G401.6 (cell line): Measurements from ENCODE around the gene SLC35F3.

Source experiments
- FAIRE-seq: peaks from 2 replicates; lab custom pipeline; 2012; peaks lifted over from hg19 to GRCh38; lab: Jason Lieb, UNC

Gene SLC35F3

DNA sequence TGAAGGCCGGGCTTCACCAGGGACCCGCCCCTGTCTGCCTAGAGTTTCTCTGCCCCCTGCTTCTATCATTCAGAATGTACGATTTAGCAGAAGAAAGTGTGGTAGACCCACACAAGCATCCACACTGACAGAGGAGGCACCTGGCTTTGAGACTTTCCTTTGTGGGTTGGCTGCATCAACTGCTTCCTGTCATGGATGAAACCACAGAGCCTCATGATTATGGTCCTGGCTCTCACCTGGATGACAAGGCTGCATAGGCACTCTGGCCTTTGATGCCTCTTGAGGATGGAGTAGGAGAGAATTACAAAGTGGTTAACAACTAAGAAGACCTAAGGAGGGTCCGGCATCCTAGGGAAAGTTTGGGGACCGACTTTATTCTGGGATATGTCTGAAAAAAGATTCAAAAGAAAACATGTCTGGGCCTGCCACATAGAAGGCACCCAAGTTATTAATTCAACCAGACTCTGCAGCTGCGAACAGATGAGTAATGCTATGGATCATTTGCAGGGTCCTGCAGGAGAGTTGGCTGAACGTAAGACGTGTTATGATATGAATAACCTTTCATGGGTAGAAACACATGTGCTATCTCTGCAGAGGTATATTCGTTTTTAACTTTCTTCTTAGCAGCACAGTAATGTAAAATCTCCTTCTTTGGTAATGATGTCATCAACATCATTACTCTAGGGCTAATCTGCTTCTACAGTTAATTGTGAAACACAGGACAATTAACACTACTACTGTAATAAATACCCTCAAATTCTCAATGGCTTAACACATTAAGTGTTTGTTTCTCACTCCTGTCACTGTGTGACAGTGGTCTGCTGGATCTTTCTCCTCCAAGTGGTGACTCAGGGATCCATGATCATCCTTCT is 136.2 kb downstream of the SLC35F3 start:
- no peak for FAIRE-seq

- no peak for FAIRE-seq
Observed at GRCh38 chr1:234044079-234044478, 139.6 kb downstream of the SLC35F3 start.

DNA sequence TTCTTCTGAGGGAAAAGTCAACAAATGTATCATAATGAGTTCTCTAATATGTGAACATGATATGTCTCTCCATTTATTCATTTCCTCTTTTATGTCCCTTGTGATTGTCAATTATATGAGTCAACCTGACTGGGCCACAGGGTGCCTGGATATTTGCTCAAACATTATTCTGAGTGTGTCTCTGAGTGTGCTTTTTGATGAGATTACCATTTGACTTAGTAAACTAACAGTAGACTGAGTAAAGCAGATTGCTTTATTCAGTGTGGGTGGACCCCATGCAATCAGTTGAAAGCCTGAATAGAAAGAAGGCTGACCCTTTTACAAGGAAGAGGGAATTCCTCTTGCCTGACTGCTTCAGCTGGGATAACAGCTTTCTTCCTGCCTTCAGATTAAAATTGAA is 142.6 kb downstream of the SLC35F3 start:
- FAIRE-seq = no peak

DNA sequence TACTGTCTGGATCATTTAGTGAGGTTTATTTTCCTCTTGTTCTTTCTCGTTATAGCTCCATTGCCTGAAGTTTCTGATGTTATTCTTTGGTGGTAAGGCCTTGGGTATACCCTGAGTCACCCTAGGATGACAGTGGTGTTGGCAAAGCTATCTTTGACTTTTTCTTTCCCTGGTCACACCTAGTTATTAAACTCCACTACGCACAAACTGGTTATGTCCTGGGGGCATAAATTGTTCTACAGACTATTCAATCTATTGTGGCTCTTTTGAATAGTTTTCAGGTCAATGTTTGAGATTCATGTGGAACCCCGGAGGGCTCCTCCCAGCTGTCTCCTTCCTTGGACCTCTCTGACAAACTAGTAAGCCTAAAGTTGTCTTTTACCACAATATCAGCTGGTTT is 157.7 kb downstream of the SLC35F3 start:
- FAIRE-seq = no peak

GRCh38 chr1:234065794-234066447 is 161.4 kb downstream of the SLC35F3 start:
- FAIRE-seq = no peak

DNA sequence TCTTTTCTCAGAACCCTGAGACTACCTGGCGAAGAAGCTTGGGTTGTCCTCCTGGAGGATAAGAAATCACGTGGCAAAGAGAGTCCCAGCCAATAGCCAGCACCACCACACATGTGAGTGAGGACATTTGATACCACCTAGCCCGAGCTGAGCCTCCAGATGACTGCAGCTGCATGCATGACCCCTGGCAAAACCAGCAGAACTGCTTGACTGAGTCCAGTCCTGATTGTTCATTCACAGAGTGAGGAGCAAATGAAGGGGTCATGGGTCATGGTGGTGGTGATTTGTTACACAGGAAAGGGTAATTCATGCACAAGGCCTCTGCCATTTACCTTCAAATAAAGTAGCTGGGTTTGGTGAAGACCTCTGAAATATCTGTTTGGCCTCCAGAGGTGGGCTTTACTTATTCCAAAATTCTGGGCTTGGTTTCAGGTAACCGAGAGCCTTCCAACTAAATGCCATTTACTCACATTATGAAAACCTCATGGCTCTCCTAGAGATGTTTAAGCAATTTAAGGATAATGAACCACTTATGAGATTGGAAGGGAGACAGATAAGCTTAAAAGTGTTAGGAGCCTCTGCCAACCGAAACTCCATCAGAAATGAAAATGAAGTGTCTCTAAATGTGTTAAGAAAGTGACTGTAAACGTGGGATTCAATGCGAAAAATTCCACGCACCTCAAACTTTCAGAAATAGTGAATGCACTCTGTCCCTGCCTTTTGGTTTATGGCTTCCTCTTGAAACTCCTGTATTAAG is 163.3 kb downstream of the SLC35F3 start:
- no peak for FAIRE-seq

- FAIRE-seq = no peak
Observed at GRCh38 chr1:234069760-234070159, 165.3 kb downstream of the SLC35F3 start.

DNA sequence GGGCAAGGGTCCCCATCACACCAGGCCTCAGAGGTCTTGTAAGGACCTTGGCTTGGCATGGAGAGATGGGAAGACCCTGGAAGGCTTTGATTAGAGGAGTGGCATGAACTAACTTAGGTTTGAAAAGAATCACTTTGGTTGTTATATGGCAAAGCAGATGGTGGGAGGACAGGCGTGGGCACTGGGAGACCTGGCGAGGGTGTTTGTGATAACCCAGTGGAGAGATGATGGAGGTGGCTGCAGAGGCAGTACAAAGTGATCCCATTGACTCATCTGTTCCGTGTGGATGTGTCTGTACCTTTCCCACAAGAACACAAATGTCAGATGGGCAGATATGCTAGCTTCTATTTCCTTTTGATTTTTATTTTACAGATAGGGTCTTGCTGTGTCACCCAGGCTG is 168.3 kb downstream of the SLC35F3 start:
- no peak for FAIRE-seq

GRCh38 chr1:234078143-234078542 is 173.7 kb downstream of the SLC35F3 start:
- FAIRE-seq = no peak

DNA sequence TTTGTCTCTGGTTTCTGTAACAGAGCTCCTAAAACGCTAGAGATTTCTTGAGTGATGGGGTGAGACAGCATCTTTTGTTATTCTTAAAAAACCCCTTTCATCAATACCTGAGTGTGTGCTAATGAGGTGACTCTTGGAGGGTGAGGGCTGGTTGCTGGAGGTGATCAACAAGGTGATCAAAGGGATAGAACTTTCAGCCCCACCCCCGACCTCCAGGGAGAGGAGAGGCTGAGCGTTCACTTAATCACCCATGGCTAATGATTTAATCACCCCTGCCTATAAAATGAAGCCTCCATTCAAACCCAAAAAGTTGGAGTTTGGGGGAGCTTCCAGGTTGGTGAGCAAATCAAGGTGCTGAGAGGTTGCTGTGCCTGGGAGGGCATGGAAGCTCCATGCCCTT is 175.4 kb downstream of the SLC35F3 start:
- no peak for FAIRE-seq

- no peak for FAIRE-seq
Observed at GRCh38 chr1:234083460-234083859, 179.0 kb downstream of the SLC35F3 start.

DNA sequence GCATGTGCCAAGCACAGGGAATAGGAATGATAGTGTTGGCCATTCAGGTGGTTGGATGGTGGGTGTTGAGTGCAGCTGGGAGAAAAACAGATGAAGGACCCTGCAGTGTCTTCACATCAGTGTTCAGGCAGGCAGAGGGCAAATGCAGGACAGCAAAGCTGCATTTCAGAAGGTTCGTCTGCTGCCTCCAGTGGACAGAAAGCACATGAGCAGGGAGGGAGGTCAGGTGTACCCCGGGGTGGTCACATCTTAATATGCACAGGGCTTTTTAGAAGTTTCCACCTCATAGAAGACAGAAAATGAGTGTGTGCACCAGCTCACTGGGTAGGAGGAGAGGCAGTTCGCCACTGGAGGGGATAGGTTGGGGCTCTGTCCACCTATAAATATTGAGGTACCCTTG is 184.9 kb downstream of the SLC35F3 start:
- no peak for FAIRE-seq

DNA sequence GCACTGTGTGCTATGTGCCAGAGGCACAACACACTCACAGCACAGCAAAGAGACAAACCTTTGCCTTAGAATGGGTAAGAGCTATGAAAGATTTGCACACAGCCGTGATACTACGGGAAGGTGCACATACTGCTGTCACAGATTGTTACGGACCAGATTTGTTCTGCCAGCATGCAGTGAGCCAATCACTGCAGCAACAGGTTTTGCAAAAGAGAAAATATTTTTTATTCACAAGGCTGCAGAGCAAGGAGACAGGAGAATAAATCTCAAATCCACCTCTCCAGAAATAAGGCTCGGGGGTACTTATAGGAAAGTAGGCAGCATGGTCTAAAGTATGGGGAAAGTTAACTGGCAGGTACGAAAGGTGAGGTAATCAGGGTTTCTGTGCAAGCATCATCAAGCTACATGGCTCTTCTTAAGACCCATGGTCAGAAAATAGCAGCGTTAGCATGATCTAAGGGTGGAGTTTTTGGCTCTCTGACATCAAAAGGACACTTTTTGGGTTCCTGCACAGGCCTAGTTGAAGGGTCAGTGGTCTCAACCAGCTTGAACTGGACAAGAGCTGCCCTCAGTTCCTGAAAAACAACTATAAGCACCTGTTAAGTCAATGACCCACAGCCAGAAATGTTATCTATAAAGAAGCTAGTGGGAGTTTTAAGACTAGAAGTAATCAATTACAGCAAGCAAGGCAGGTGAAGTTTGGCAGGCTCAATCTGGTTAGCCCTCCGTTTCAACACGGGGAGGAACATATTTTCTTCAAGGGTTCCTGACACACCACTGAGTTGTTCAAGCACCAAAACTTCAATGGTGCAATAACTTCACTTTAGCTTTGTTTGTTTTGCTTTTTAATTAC is 186.0 kb downstream of the SLC35F3 start:
- no peak for FAIRE-seq

GRCh38 chr1:234091065-234091401 is 186.6 kb downstream of the SLC35F3 start:
- FAIRE-seq = no peak

- FAIRE-seq = no peak
Observed at GRCh38 chr1:234091876-234092275, 187.4 kb downstream of the SLC35F3 start.

- FAIRE-seq = no peak
Observed at GRCh38 chr1:234093107-234093506, 188.6 kb downstream of the SLC35F3 start.

DNA sequence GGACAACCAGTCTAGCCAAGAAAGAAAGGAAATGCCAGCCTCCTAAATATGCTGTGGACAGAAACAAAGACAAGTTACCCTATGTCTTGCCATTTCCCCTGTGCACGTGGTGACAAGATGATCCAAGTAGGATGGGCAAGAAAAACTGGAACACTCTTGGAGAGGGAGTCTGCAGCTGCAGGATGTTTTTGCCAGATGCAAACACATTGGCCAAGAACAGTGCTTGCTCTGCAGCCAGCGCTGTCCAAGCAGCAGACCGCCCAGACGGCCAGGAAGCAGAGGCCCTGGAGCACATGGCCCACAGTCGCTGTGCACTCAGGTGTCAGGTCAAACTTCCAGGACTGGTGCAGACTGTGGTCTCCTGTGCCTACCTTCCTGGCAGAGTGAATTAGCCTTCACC is 189.3 kb downstream of the SLC35F3 start:
- FAIRE-seq = no peak

DNA sequence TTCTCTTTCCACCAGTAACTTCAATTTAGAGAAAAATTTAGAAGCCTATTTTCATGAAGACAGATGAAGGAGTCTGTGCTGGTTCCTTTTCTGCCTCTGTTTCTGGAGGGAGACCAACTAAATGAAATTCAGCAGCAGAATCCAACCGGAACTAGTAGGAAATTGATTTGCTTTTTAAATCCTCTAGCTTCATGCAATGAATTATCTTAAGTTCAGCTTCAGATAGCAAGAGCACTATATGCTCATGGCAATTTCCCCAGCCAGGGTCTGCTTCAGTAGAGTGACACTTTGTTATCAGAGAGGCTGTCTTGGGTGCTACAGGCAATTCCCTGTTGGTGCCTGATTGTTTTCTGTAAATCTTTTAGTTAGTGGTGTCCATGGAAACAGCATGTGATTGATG is 189.7 kb downstream of the SLC35F3 start:
- FAIRE-seq = no peak

GRCh38 chr1:234096161-234096770 is 191.8 kb downstream of the SLC35F3 start:
- no peak for FAIRE-seq

- FAIRE-seq = no peak
Observed at GRCh38 chr1:234102583-234102982, 198.1 kb downstream of the SLC35F3 start.

GRCh38 chr1:234103198-234103597 is 198.7 kb downstream of the SLC35F3 start:
- no peak for FAIRE-seq

- no peak for FAIRE-seq
Observed at GRCh38 chr1:234106032-234106431, 201.6 kb downstream of the SLC35F3 start.
